ENCODE results near the gene ADGRA1.

The ADGRA1 gene

GRCh38 chr10:133157662-133158436, 70.1 kb downstream of the ADGRA1 start:
- no peak overlapping the region for H3K4me3 Mint-ChIP-seq
- H3K27me3 Mint-ChIP-seq: peaks cover 15% of the 10 kb centered on the region
- H3K27ac Mint-ChIP-seq: no peak overlapping the region
- H3K9me3 Mint-ChIP-seq: no peaks in the 10 kb centered on the region
- no peaks in the 10 kb centered on the region for H3K36me3 Mint-ChIP-seq (ENCODE audit: low read depth)
- no peaks in the 10 kb centered on the region for H3K4me1 Mint-ChIP-seq (ENCODE audit: low read depth)

GRCh38 chr10:133158437-133158755, 70.7 kb downstream of the ADGRA1 start:
- Mint-ChIP-seq H3K4me3 (no peak overlapping the region), H3K36me3 (ENCODE audit: low read depth) (no peaks in the 10 kb centered on the region), H3K9me3 (no peaks in the 10 kb centered on the region), H3K27me3 (peaks cover 17% of the 10 kb centered on the region), H3K4me1 (ENCODE audit: low read depth) (no peaks in the 10 kb centered on the region), H3K27ac (no peak overlapping the region)

GRCh38 chr10:133158756-133159610, 71.3 kb downstream of the ADGRA1 start:
- Mint-ChIP-seq H3K4me1 (ENCODE audit: low read depth) (no peaks in the 10 kb centered on the region), H3K27me3 (peaks cover 17% of the 10 kb centered on the region), H3K27ac (no peak overlapping the region), H3K36me3 (ENCODE audit: low read depth) (no peaks in the 10 kb centered on the region), H3K9me3 (no peaks in the 10 kb centered on the region), H3K4me3 (no peak overlapping the region)

GRCh38 chr10:133159611-133159949, 71.9 kb downstream of the ADGRA1 start:
- H3K4me3 Mint-ChIP-seq: no peak overlapping the region
- peaks cover 17% of the 10 kb centered on the region for H3K27me3 Mint-ChIP-seq
- H3K27ac Mint-ChIP-seq: no peak overlapping the region
- H3K36me3 Mint-ChIP-seq (ENCODE audit: low read depth): no peaks in the 10 kb centered on the region
- no peaks in the 10 kb centered on the region for H3K4me1 Mint-ChIP-seq (ENCODE audit: low read depth)
- no peaks in the 10 kb centered on the region for H3K9me3 Mint-ChIP-seq

- Mint-ChIP-seq H3K4me1 (ENCODE audit: low read depth) (no peaks in the 10 kb centered on the region), H3K9me3 (no peaks in the 10 kb centered on the region), H3K27me3 (peaks cover 17% of the 10 kb centered on the region), H3K4me3 (peak within 1 kb of the TSS; percentile 47), H3K27ac (no peak within 1 kb of the TSS), H3K36me3 (ENCODE audit: low read depth) (no peaks in the 10 kb centered on the region)
Measured at GRCh38 chr10:133159950-133160825, 72.5 kb downstream of the ADGRA1 start, which contains the start of gene KNDC1. TSS of gene KNDC1 (plus strand) at chr10:133160219. CDS start at chr10:133160468, 249 bp downstream.

- Mint-ChIP-seq H3K4me1 (ENCODE audit: low read depth) (no peaks in the 10 kb centered on the region), H3K36me3 (ENCODE audit: low read depth) (no peaks in the 10 kb centered on the region), H3K9me3 (no peaks in the 10 kb centered on the region), H3K4me3 (peak overlapping the region; percentile 47), H3K27me3 (peaks cover 17% of the 10 kb centered on the region), H3K27ac (no peak overlapping the region)
Measured at GRCh38 chr10:133160826-133161471, 73.2 kb downstream of the ADGRA1 start.

- H3K4me3 Mint-ChIP-seq: no peak overlapping the region
- no peak overlapping the region for H3K27ac Mint-ChIP-seq
- H3K4me1 Mint-ChIP-seq (ENCODE audit: low read depth): no peaks in the 10 kb centered on the region
- no peaks in the 10 kb centered on the region for H3K9me3 Mint-ChIP-seq
- H3K27me3 Mint-ChIP-seq: peaks cover 17% of the 10 kb centered on the region
- no peaks in the 10 kb centered on the region for H3K36me3 Mint-ChIP-seq (ENCODE audit: low read depth)
Measured at GRCh38 chr10:133161486-133162109, 73.9 kb downstream of the ADGRA1 start.

GRCh38 chr10:133162178-133162909, 74.6 kb downstream of the ADGRA1 start:
- H3K4me1 Mint-ChIP-seq (ENCODE audit: low read depth): no peaks in the 10 kb centered on the region
- H3K27me3 Mint-ChIP-seq: peaks cover 17% of the 10 kb centered on the region
- H3K9me3 Mint-ChIP-seq: no peaks in the 10 kb centered on the region
- no peak overlapping the region for H3K27ac Mint-ChIP-seq
- no peaks in the 10 kb centered on the region for H3K36me3 Mint-ChIP-seq (ENCODE audit: low read depth)
- H3K4me3 Mint-ChIP-seq: no peak overlapping the region

GRCh38 chr10:133162910-133163856, 75.5 kb downstream of the ADGRA1 start:
- no peak overlapping the region for H3K4me3 Mint-ChIP-seq

GRCh38 chr10:133163889-133164815, 76.4 kb downstream of the ADGRA1 start:
- H3K27ac Mint-ChIP-seq: no peak overlapping the region

More at GRCh38 chr10:133162910-133163856, 75.5 kb downstream of the ADGRA1 start:
- Mint-ChIP-seq H3K4me1 (ENCODE audit: low read depth) (no peaks in the 10 kb centered on the region), H3K27me3 (peaks cover 17% of the 10 kb centered on the region), H3K27ac (no peak overlapping the region), H3K36me3 (ENCODE audit: low read depth) (no peaks in the 10 kb centered on the region), H3K9me3 (no peaks in the 10 kb centered on the region)

GRCh38 chr10:133164816-133165555, 77.3 kb downstream of the ADGRA1 start:
- Mint-ChIP-seq H3K27me3 (peaks cover 19% of the 10 kb centered on the region), H3K9me3 (no peaks in the 10 kb centered on the region), H3K4me1 (ENCODE audit: low read depth) (no peaks in the 10 kb centered on the region), H3K27ac (no peak overlapping the region), H3K4me3 (no peak overlapping the region), H3K36me3 (ENCODE audit: low read depth) (no peaks in the 10 kb centered on the region)

More at GRCh38 chr10:133163889-133164815, 76.4 kb downstream of the ADGRA1 start:
- Mint-ChIP-seq H3K9me3 (no peaks in the 10 kb centered on the region), H3K36me3 (ENCODE audit: low read depth) (no peaks in the 10 kb centered on the region), H3K4me3 (no peak overlapping the region), H3K27me3 (peaks cover 17% of the 10 kb centered on the region), H3K4me1 (ENCODE audit: low read depth) (no peaks in the 10 kb centered on the region)
